Ovary (tissue), 9 donors: ENCODE results near the gene PCBP3. TPM values are rescaled to one million over a fixed set of nuclear protein-coding genes. Genes with fewer than 3 reads are reported as not detected.

Source experiments
- DNase-seq, 5 donors: peaks; one replicate each; pipeline ENCODE4 v3.0.0-alpha.2; 2019 to 2020
- H3K27ac ChIP-seq, 2 donors: fragments of 200-600 bp; one replicate each; pipeline versions ENCODE4 v1.5.1 to v1.8.0; 2019 to 2022
- H3K27me3 ChIP-seq: fragments of 200-600 bp; one replicate; pipeline ENCODE4 v1.8.0; 2022
- H3K36me3 ChIP-seq: fragments of 200-600 bp; sonication (generic); one replicate; pipeline ENCODE4 v1.5.1; 2019
- H3K4me1 ChIP-seq: one replicate; pipeline ENCODE4 v1.8.1; 2013; ENCODE audit warnings: mild to moderate bottlenecking, moderate library complexity; ENCODE audit not compliant: insufficient read depth
- H3K4me3 ChIP-seq: fragments of 200-600 bp; sonication (generic); one replicate; pipeline ENCODE4 v1.5.1; 2017
- H3K9me3 ChIP-seq, 2 donors: fragments of 200-600 bp in 1 of 2; sonication (generic) in 1 of 2; one replicate each; pipeline versions ENCODE4 v1.5.1 to v1.8.1; 2013 to 2019; ENCODE audit warnings: mild to moderate bottlenecking in 1 of 2, moderate library complexity in 1 of 2
- CTCF ChIP-seq, 3 donors: fragments of 450-650 bp in 2 of 3; fragments of 200-600 bp in 1 of 3; IDR thresholded peaks; one replicate each; pipeline versions ENCODE4 v1.5.1 to v1.8.0; 2016 to 2022; ENCODE audit warnings: antibody characterized with exemption in 3 of 3, mild to moderate bottlenecking in 1 of 3
- EP300 ChIP-seq: sonication (generic); formaldehyde crosslinking; IDR thresholded peaks from one replicate; pipeline ENCODE4 v1.6.1; 2017; ENCODE audit warnings: antibody characterized with exemption
- POLR2A ChIP-seq: fragments of 450-650 bp; IDR thresholded peaks from one replicate; pipeline ENCODE4 v1.6.1; 2017; ENCODE audit warnings: antibody characterized with exemption, mild to moderate bottlenecking, moderate library complexity
- WGBS, 3 donors: extraction: QIAGEN DNeasy Blood & Tissue Kit in 1 of 3; methylation state at CpG; one replicate each; pipeline versions ENCODE4 v1.1.5 to v1.1.7; 2013 to 2017; 5-methylcytosine and 5-hydroxymethylcytosine counted together
- intact Hi-C, 4 donors: fragments of 100-400 bp; cut with DNase I; formaldehyde crosslinking; loops; one replicate each; pipeline versions ENCODE4 v1.11.0 to v1.15.1; 2022 to 2023
- polyA plus RNA-seq, 2 donors: library from polyadenylated mRNA; stranded (reverse); fragments of 200-250 nt in 1 of 2; fragments of 350-450 nt in 1 of 2; fragmentation: Illumina TruSeq in 1 of 2; extraction: RNeasy Lipid Tissue Mini Kit (QIAGEN cat#74804) in 1 of 2; gene quantifications; one replicate each; pipeline ENCODE4 v1.2.3, GENCODE V29; 2013 to 2014
- total RNA-seq, 7 donors: library from RNA; depleted of rRNA in 2 of 7; stranded (reverse); fragments of >200 nt in 2 of 7; fragmentation: NEBNext Ultra II Directional in 3 of 7; extraction: Animal tissue kit (Norgen Biotek cat#: 25700) in 3 of 7; gene quantifications; one replicate each; pipeline versions ENCODE4 v1.1.0 to v1.2.4, GENCODE V29; 2016 to 2023
- donor health status: DM: no; HTN: no; CAD: no; lungs with moderate emphysema.
- donor health status: DM: no; HTN: no; CAD: no.
- donor health status: Bipolar disorder and iron deficiency.
- donor health status: DM: yes; HTN: yes; CAD: no.
- donor health status: DM: no; HTN: no; CAD: no.
- donor health status: DM: yes; HTN: yes; CAD: no.

The PCBP3 gene
- total and polyA plus RNA-seq, 9 donors, result 2.4 to 10.1 (median 5.4) TPM

- Histone ChIP-seq H3K36me3 (no peaks in the 10 kb centered on the region), H3K27ac (no peak overlapping the region), H3K4me1 (no peaks in the 10 kb centered on the region), H3K27me3 (no peaks in the 10 kb centered on the region), H3K4me3 (no peak overlapping the region), H3K9me3 (no peaks in the 10 kb centered on the region)
- TF ChIP-seq EP300 (no peak), CTCF (IDR thresholded peaks at IDR 0.05) (no peak)
- WGBS, 3 donors, result 57 to 66% (median 61%) methylated on average over 8 of the region's 8 CpGs
- intact Hi-C loops, result no loop called here
- DNase-seq, result no peak
Observed at GRCh38 chr21:45797338-45797737, 153.8 kb downstream of the PCBP3 start.

GRCh38 chr21:45799765-45800338 lies 156.3 kb downstream of the PCBP3 start:
- H3K27me3 ChIP-seq, result no peaks in the 10 kb centered on the region
- no peaks in the 10 kb centered on the region for H3K4me1 ChIP-seq
- no peaks in the 10 kb centered on the region for H3K36me3 ChIP-seq
- intact Hi-C loops, result no loop called here
- 65 to 74% (median 67%) methylated on average over 9 of the region's 9 CpGs for WGBS, 3 donors
- DNase-seq, result no peak
- H3K9me3 ChIP-seq, result no peaks in the 10 kb centered on the region
- no peak for TF ChIP-seq CTCF (IDR thresholded peaks at IDR 0.05)
- no peak for TF ChIP-seq POLR2A
- TF ChIP-seq EP300, result no peak
- H3K4me3 ChIP-seq, result no peak overlapping the region
- no peak overlapping the region for H3K27ac ChIP-seq

GRCh38 chr21:45800339-45801080 lies 157.0 kb downstream of the PCBP3 start:
- H3K4me3 ChIP-seq, result no peak overlapping the region
- TF ChIP-seq CTCF (IDR thresholded peaks at IDR 0.05) (no peak), EP300 (no peak), POLR2A (no peak)
- WGBS, 3 donors, result 82 to 85% (median 83%) methylated on average over 13 to 14 of the region's 14 CpGs
- no peak for DNase-seq
- no peaks in the 10 kb centered on the region for H3K9me3 ChIP-seq
- intact Hi-C loops, result no loop called here
- no peaks in the 10 kb centered on the region for H3K4me1 ChIP-seq
- no peak overlapping the region for H3K27ac ChIP-seq
- H3K27me3 ChIP-seq, result no peaks in the 10 kb centered on the region
- no peaks in the 10 kb centered on the region for H3K36me3 ChIP-seq

- Histone ChIP-seq H3K4me3 (no peak overlapping the region), H3K36me3 (no peaks in the 10 kb centered on the region), H3K9me3 (no peaks in the 10 kb centered on the region), H3K27me3 (no peaks in the 10 kb centered on the region), H3K27ac (no peak overlapping the region), H3K4me1 (no peaks in the 10 kb centered on the region)
- no peak for DNase-seq
- intact Hi-C loops, result no loop called here
- 92 to 96% (median 95%) methylated on average over 7 of the region's 7 CpGs for WGBS, 3 donors
- TF ChIP-seq EP300 (no peak), CTCF (IDR thresholded peaks at IDR 0.05) (no peak), POLR2A (no peak)
Observed at GRCh38 chr21:45801129-45801964, 157.8 kb downstream of the PCBP3 start.
